Psoas muscle (tissue), 8 donors: ENCODE results near the gene ADRM1. TPM values are rescaled to one million over a fixed set of nuclear protein-coding genes. Genes with fewer than 3 reads are reported as not detected.

Experiments
- ATAC-seq, 4 donors: fragments of 200-7000 bp; cut with Tn5 transposase; one replicate each; pipeline ENCODE4 v1.9.1; 2020; ENCODE audit warnings: moderate library complexity in 3 of 4, mild to moderate bottlenecking in 2 of 4
- DNase-seq, 2 donors: peaks; one replicate each; pipeline ENCODE4 v3.0.0-alpha.2; 2020
- H3K27ac ChIP-seq: fragments of 200-600 bp; one replicate; pipeline ENCODE4 v1.8.0; 2022
- H3K27me3 ChIP-seq, 3 donors: fragments of 200-600 bp in 1 of 3; one replicate each; pipeline versions ENCODE4 v1.6.1 to v1.8.0; 2013 to 2022; ENCODE audit warnings: low read length in 2 of 3, mild to moderate bottlenecking in 2 of 3, moderate library complexity in 1 of 3; ENCODE audit not compliant: insufficient read depth in 3 of 3
- H3K36me3 ChIP-seq, 2 donors: fragments of 200-600 bp in 1 of 2; one replicate each; pipeline versions ENCODE4 v1.6.1 to v1.8.0; 2013 to 2022; ENCODE audit warnings: low read depth in 1 of 2, mild to moderate bottlenecking in 1 of 2, moderate library complexity in 1 of 2; ENCODE audit not compliant: insufficient read depth in 1 of 2
- H3K4me1 ChIP-seq: fragments of 200-600 bp; one replicate; pipeline ENCODE4 v1.8.0; 2022
- H3K4me3 ChIP-seq: fragments of 200-600 bp; one replicate; pipeline ENCODE4 v1.8.0; 2022; ENCODE audit warnings: mild to moderate bottlenecking
- H3K9me3 ChIP-seq: fragments of 200-600 bp; one replicate; pipeline ENCODE4 v1.8.0; 2022
- WGBS, 3 donors: extraction: QIAGEN DNeasy Blood & Tissue Kit; methylation state at CpG; one replicate each; pipeline versions ENCODE4 v1.1.6 to v1.1.7; 2013; 5-methylcytosine and 5-hydroxymethylcytosine counted together
- intact Hi-C, 2 donors: fragments of 100-400 bp; cut with DNase I; formaldehyde crosslinking; loops; one replicate each; pipeline versions ENCODE4 v1.11.0 to v1.14.2; 2022
- polyA plus RNA-seq, 3 donors: library from polyadenylated mRNA; stranded (reverse); fragments of 200-250 nt; gene quantifications; one replicate each; pipeline ENCODE4 v1.2.3, GENCODE V29; 2013
- total RNA-seq, 4 donors: library from RNA; stranded (reverse); fragmentation: NEBNext Ultra II Directional in 2 of 4; extraction: Animal tissue kit (Norgen Biotek cat#: 25700) in 2 of 4; gene quantifications; one replicate each; pipeline versions ENCODE4 v1.2.1 to v1.2.4, GENCODE V29; 2021 to 2023
- TF ChIP-seq, protein P1 (sequence below): fragments of 200-600 bp; IDR thresholded peaks from one replicate; pipeline ENCODE4 v1.8.0; 2022; ENCODE audit warnings: antibody characterized with exemption
- donor health status: healthy with polysubstance abuse.
- donor health status: DM: no; HTN: no; CAD: no; lungs with moderate emphysema.
- donor health status: Bipolar disorder and iron deficiency.
- donor health status: healthy.
- donor health status: DM: yes; HTN: yes; CAD: no.
- donor health status: DM: no; HTN: no; CAD: no.
- donor health status: DM: no; HTN: no; CAD: no.
- donor health status: DM: yes; HTN: yes; CAD: no.

ADRM1 gene
- total and polyA plus RNA-seq, 7 donors = 142 to 603 (median 280) TPM

DNA sequence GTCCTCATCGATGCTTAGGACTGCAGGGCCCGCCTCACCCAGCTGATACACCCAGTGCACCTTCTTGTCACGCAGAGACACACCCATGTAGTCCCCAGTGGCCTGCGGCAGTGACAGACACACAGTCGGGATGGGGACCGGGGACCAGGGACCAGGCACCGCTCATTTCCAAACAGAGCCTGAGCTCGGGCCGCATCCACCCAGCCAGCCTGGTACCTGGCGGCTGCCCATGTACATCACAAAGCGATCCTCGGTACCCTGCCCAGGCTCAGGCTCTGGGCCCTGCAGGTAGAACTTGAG, 11.5 kb downstream of the ADRM1 start:
- no peaks in the 10 kb centered on the region for H3K27me3 ChIP-seq
- no peak for DNase-seq
- no peaks in the 10 kb centered on the region for H3K4me1 ChIP-seq
- intact Hi-C loops = no loop called here
- H3K9me3 ChIP-seq = no peaks in the 10 kb centered on the region
- ATAC-seq = no peak
- 91 to 96% (median 92%) methylated on average over 12 of the region's 12 CpGs for WGBS, 3 donors
- no peak overlapping the region for H3K27ac ChIP-seq
- no peak overlapping the region for H3K4me3 ChIP-seq
- TF ChIP-seq, protein P1, sequence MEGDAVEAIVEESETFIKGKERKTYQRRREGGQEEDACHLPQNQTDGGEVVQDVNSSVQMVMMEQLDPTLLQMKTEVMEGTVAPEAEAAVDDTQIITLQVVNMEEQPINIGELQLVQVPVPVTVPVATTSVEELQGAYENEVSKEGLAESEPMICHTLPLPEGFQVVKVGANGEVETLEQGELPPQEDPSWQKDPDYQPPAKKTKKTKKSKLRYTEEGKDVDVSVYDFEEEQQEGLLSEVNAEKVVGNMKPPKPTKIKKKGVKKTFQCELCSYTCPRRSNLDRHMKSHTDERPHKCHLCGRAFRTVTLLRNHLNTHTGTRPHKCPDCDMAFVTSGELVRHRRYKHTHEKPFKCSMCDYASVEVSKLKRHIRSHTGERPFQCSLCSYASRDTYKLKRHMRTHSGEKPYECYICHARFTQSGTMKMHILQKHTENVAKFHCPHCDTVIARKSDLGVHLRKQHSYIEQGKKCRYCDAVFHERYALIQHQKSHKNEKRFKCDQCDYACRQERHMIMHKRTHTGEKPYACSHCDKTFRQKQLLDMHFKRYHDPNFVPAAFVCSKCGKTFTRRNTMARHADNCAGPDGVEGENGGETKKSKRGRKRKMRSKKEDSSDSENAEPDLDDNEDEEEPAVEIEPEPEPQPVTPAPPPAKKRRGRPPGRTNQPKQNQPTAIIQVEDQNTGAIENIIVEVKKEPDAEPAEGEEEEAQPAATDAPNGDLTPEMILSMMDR = no peak
- H3K36me3 ChIP-seq = peaks cover 0 to 73% of the 10 kb centered on the region in 2 donors

- Histone ChIP-seq H3K36me3 (peaks cover 0 to 77% of the 10 kb centered on the region in 2 donors), H3K27me3 (no peaks in the 10 kb centered on the region), H3K4me3 (no peak overlapping the region), H3K27ac (no peak overlapping the region), H3K9me3 (no peaks in the 10 kb centered on the region), H3K4me1 (no peaks in the 10 kb centered on the region)
- DNase-seq (no peak), ATAC-seq (no peak)
- intact Hi-C loops = no loop called here
- 92 to 95% (median 93%) methylated on average over 22 to 25 of the region's 25 CpGs for WGBS, 3 donors
- TF ChIP-seq, protein P1 = no peak
Measured at GRCh38 chr20:62314711-62315302, 12.0 kb downstream of the ADRM1 start.

GRCh38 chr20:62315773-62316172, 13.0 kb downstream of the ADRM1 start:
- Histone ChIP-seq H3K9me3 (no peaks in the 10 kb centered on the region), H3K4me1 (no peaks in the 10 kb centered on the region), H3K36me3 (peaks cover 0 to 80% of the 10 kb centered on the region in 2 donors), H3K27me3 (no peaks in the 10 kb centered on the region), H3K27ac (no peak overlapping the region), H3K4me3 (no peak overlapping the region)
- WGBS, 3 donors = 97 to 98% (median 97%) methylated on average over 12 of the region's 12 CpGs
- ATAC-seq (no peak), DNase-seq (no peak)
- intact Hi-C loops = no loop called here
- TF ChIP-seq, protein P1 = no peak

GRCh38 chr20:62316331-62317166, 13.8 kb downstream of the ADRM1 start:
- no peaks in the 10 kb centered on the region for H3K9me3 ChIP-seq
- no peaks in the 10 kb centered on the region for H3K4me1 ChIP-seq
- no peak overlapping the region for H3K27ac ChIP-seq
- no peak overlapping the region for H3K4me3 ChIP-seq
- 86 to 93% (median 87%) methylated on average over 35 to 40 of the region's 40 CpGs for WGBS, 3 donors
- intact Hi-C loops = no loop called here
- TF ChIP-seq, protein P1 = no peak
- ATAC-seq (no peak), DNase-seq (no peak)
- peaks cover 0 to 73% of the 10 kb centered on the region in 2 donors for H3K36me3 ChIP-seq
- H3K27me3 ChIP-seq = no peaks in the 10 kb centered on the region
